ENCODE data around the gene ACKR4.

ACKR4 gene

DNA sequence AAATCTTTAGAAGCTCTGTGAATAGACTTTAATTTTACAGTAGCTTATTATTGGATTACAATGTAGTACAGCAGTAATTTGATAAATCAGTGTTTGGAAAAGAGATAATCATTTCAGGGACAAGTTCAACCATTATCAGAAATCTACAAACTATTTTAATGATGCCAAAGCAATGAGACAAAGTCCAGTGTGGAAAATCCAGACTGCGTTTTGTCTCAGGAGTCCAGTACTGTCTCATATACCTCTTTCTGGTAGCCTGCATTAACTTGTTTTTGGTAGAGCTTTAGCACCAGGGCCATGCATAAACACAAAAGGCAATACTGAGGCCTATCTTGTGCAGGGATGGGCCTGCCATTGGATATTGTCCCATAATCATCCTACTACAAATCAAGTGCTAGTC, 19.7 kb downstream of the ACKR4 start:
- no peak for TF ChIP-seq TARDBP (IDR thresholded peaks at IDR 0.05)
- no peak for TF ChIP-seq PKNOX1 (IDR thresholded peaks at IDR 0.05)
- no peak for TF ChIP-seq FOXK2 (IDR thresholded peaks at IDR 0.05)
- no peak for TF ChIP-seq SP1 (IDR thresholded peaks at IDR 0.05)
- TF ChIP-seq FOXM1 (IDR thresholded peaks at IDR 0.05; ENCODE audit: borderline replicate concordance): no peak
- no peak for TF ChIP-seq BHLHE40 (IDR thresholded peaks at IDR 0.05; ENCODE audit: borderline replicate concordance)
- no peak for TF ChIP-seq HDGF (IDR thresholded peaks at IDR 0.05; ENCODE audit: borderline replicate concordance)
- no peak for TF ChIP-seq FOXA1 (IDR thresholded peaks at IDR 0.05)
- DNase-seq (ENCODE audit: extremely low spot score): no peak
- CTCF ChIA-PET: no interaction called here
- POLR2A ChIA-PET: no interaction called here

GRCh38 chr3:132622148-132622547, 25.1 kb downstream of the ACKR4 start:
- ChIA-PET POLR2A (no interaction called here), CTCF (no interaction called here)
- no peak for DNase-seq (ENCODE audit: extremely low spot score)
- TF ChIP-seq SP1 (IDR thresholded peaks at IDR 0.05) (no peak), LEF1 (IDR thresholded peaks at IDR 0.05; ENCODE audit: borderline replicate concordance) (no peak), ARNT (IDR thresholded peaks at IDR 0.05) (no peak), PKNOX1 (IDR thresholded peaks at IDR 0.05) (no peak), BHLHE40 (IDR thresholded peaks at IDR 0.05; ENCODE audit: borderline replicate concordance) (no peak), ELF4 (IDR thresholded peaks at IDR 0.05) (no peak), NFRKB (IDR thresholded peaks at IDR 0.05) (no peak), FOXA1 (IDR thresholded peaks at IDR 0.05) (no peak), SUZ12 (IDR thresholded peaks at IDR 0.05) (no peak), TARDBP (IDR thresholded peaks at IDR 0.05) (no peak), FOXK2 (IDR thresholded peaks at IDR 0.05) (no peak), CTBP1 (IDR thresholded peaks at IDR 0.05; ENCODE audit: borderline replicate concordance) (no peak)

DNA sequence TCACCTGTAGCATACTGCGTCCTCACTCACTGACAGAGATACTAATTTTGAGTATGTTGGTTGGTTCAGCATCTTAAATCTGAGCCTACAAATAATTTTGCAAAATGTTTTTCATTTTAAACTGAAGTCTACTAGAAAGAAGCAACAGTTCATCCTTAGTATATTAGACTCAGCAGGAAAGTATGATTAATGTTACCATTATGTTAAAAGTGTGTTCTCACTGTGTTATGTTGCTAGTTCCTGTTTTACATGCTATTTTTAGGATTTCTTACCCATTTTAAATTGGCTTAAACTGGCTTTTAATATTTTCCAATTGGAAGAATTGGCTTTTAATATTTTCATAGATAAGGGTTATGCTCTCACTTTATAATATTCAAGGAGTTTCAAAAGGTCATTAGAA, 25.7 kb downstream of the ACKR4 start:
- ChIA-PET CTCF (no interaction called here), POLR2A (no interaction called here)
- DNase-seq (ENCODE audit: extremely low spot score): no peak
- TF ChIP-seq ARNT (IDR thresholded peaks at IDR 0.05): no peak
- TF ChIP-seq L3MBTL2 (conservative IDR thresholded peaks at IDR 0.05): no peak
- no peak for TF ChIP-seq FOXM1 (IDR thresholded peaks at IDR 0.05; ENCODE audit: borderline replicate concordance)
- TF ChIP-seq BHLHE40 (IDR thresholded peaks at IDR 0.05; ENCODE audit: borderline replicate concordance): no peak

DNA sequence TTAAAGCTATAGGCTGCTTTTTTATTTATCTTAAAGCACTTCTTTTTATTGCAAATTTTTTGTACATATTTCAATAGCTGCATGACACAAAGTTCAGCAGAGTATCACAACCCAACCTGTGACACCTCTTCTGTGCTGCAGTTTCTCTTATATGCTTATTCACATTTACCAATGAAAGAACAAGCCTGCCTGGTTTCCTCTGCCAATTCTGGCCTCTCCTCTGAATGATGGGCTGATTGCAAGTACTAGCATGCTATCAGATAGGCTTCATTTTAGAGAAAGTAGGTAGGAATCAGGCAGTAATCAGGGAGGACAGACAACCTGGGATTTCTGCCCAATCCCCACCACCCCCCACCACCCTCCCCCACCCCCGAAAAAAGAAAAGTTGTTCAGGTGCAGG, 26.6 kb downstream of the ACKR4 start:
- DNase-seq (ENCODE audit: extremely low spot score): no peak
- TF ChIP-seq FOXA1 (IDR thresholded peaks at IDR 0.05) (no peak), PKNOX1 (IDR thresholded peaks at IDR 0.05) (no peak), ELF4 (IDR thresholded peaks at IDR 0.05) (no peak), FOXK2 (IDR thresholded peaks at IDR 0.05) (no peak), HDGF (IDR thresholded peaks at IDR 0.05; ENCODE audit: borderline replicate concordance) (no peak)
- CTCF ChIA-PET: no interaction called here
- POLR2A ChIA-PET: no interaction called here

GRCh38 chr3:132624790-132625189, 27.7 kb downstream of the ACKR4 start:
- POLR2A ChIA-PET: no interaction called here
- no peak for DNase-seq (ENCODE audit: extremely low spot score)
- TF ChIP-seq ARNT (IDR thresholded peaks at IDR 0.05) (no peak), SP1 (IDR thresholded peaks at IDR 0.05) (no peak), BHLHE40 (IDR thresholded peaks at IDR 0.05; ENCODE audit: borderline replicate concordance) (no peak), HDGF (IDR thresholded peaks at IDR 0.05; ENCODE audit: borderline replicate concordance) (no peak), TARDBP (IDR thresholded peaks at IDR 0.05) (no peak), ZNF384 (IDR thresholded peaks at IDR 0.05) (no peak), FOXK2 (IDR thresholded peaks at IDR 0.05) (no peak), FOXA1 (IDR thresholded peaks at IDR 0.05) (no peak)
- CTCF ChIA-PET: no interaction called here

DNA sequence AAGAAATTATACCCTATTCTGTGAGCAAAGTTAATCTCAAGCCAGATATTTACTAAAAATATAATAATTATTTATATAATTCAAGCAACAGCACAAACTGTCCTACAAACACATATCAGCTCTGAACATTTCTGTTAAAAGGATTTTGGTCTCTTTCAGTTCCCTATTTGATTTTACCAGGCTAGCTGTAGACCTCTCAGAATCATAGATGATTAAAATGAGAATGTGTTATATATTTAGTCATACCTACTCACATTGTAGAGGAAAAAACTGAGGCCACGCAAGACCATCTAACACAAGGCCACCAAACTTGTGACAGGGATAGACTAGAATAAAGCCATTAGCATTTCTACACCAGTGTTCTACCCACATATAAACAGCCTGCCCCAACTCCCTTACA, 28.5 kb downstream of the ACKR4 start:
- ChIA-PET POLR2A (no interaction called here), CTCF (no interaction called here)
- no peak for DNase-seq (ENCODE audit: extremely low spot score)
- no peak for TF ChIP-seq HDGF (IDR thresholded peaks at IDR 0.05; ENCODE audit: borderline replicate concordance)
- no peak for TF ChIP-seq CTBP1 (IDR thresholded peaks at IDR 0.05; ENCODE audit: borderline replicate concordance)
- TF ChIP-seq BHLHE40 (IDR thresholded peaks at IDR 0.05; ENCODE audit: borderline replicate concordance): no peak
- TF ChIP-seq TARDBP (IDR thresholded peaks at IDR 0.05): no peak

GRCh38 chr3:132626955-132627354, 29.9 kb downstream of the ACKR4 start:
- no peak for DNase-seq (ENCODE audit: extremely low spot score)
- CTCF ChIA-PET: no interaction called here
- TF ChIP-seq SUZ12 (IDR thresholded peaks at IDR 0.05) (no peak), BHLHE40 (IDR thresholded peaks at IDR 0.05; ENCODE audit: borderline replicate concordance) (no peak), ARNT (IDR thresholded peaks at IDR 0.05) (no peak), ELF4 (IDR thresholded peaks at IDR 0.05) (no peak), CTBP1 (IDR thresholded peaks at IDR 0.05; ENCODE audit: borderline replicate concordance) (no peak), PKNOX1 (IDR thresholded peaks at IDR 0.05) (no peak), FOXK2 (IDR thresholded peaks at IDR 0.05) (no peak), LEF1 (IDR thresholded peaks at IDR 0.05; ENCODE audit: borderline replicate concordance) (no peak), ZNF384 (IDR thresholded peaks at IDR 0.05) (no peak), HDGF (IDR thresholded peaks at IDR 0.05; ENCODE audit: borderline replicate concordance) (no peak), FOXA1 (IDR thresholded peaks at IDR 0.05) (no peak), L3MBTL2 (conservative IDR thresholded peaks at IDR 0.05) (no peak), FOXM1 (IDR thresholded peaks at IDR 0.05; ENCODE audit: borderline replicate concordance) (no peak), NFRKB (IDR thresholded peaks at IDR 0.05) (no peak), SP1 (IDR thresholded peaks at IDR 0.05) (no peak), TARDBP (IDR thresholded peaks at IDR 0.05) (no peak)
- POLR2A ChIA-PET: interaction anchor here (1.4 kb wide), 1 partner anchor 33 kb away, joined by 4 read pairs; the partner anchor contains the start of genes ACAD11 and UBA5
